Vagina (tissue), 2 donors: ENCODE data around the gene ITGA4. TPM values are rescaled to one million over a fixed set of nuclear protein-coding genes. Genes with fewer than 3 reads are reported as not detected.

Source experiments
- DNase-seq, 2 donors: peaks; one replicate each; pipeline ENCODE4 v3.0.0-alpha.2; 2017; ENCODE audit errors: extremely low spot score in 2 of 2
- H3K27ac ChIP-seq: fragments of 200-600 bp; sonication (generic); one replicate; pipeline ENCODE4 v1.5.1; 2019
- H3K27me3 ChIP-seq: fragments of 200-600 bp; sonication (generic); one replicate; pipeline ENCODE4 v1.5.1; 2019
- H3K36me3 ChIP-seq, 2 donors: fragments of 200-600 bp; sonication (generic); one replicate each; pipeline ENCODE4 v1.5.1; 2017 to 2019
- H3K4me1 ChIP-seq: fragments of 200-600 bp; sonication (generic); one replicate; pipeline ENCODE4 v1.5.1; 2019
- H3K4me3 ChIP-seq, 2 donors: fragments of 200-600 bp; sonication (generic); 1 replicate in 1 of 2; 2 replicates in 1 of 2; pipeline ENCODE4 v1.5.1; 2016 to 2019
- H3K9me3 ChIP-seq: fragments of 200-600 bp; sonication (generic); one replicate; pipeline ENCODE4 v1.5.1; 2019
- CTCF ChIP-seq, 3 experiments: fragments of 450-650 bp in 2 of 3; fragments of 200-600 bp in 1 of 3; sonication (generic) in 1 of 3; IDR thresholded peaks; one replicate each; pipeline ENCODE4 v1.5.1; 2017 to 2019; ENCODE audit warnings: antibody characterized with exemption in 3 of 3, mild to moderate bottlenecking in 2 of 3, moderate library complexity in 2 of 3
- POLR2A ChIP-seq, 2 donors: fragments of 450-650 bp; IDR thresholded peaks; one replicate each; pipeline ENCODE4 v1.6.1; 2017; ENCODE audit warnings: antibody characterized with exemption in 2 of 2, mild to moderate bottlenecking in 2 of 2, moderate library complexity in 2 of 2
- POLR2AphosphoS5 ChIP-seq, 2 donors: sonication (generic); formaldehyde crosslinking; IDR thresholded peaks; one replicate each; pipeline ENCODE4 v1.9.0; 2017; ENCODE audit warnings: antibody characterized with exemption in 2 of 2, mild to moderate bottlenecking in 2 of 2, low read depth in 1 of 2; ENCODE audit not compliant: insufficient read depth in 1 of 2
- intact Hi-C: fragments of 100-400 bp; cut with DNase I; formaldehyde crosslinking; loops from one replicate; pipeline ENCODE4 v1.15.1; 2023
- total RNA-seq: library from RNA; depleted of rRNA; stranded (reverse); fragments of >200 nt; gene quantifications from one replicate; pipeline ENCODE4 v1.2.3, GENCODE V29; 2016

ITGA4 gene
- total RNA-seq, 1 donor from 2014 or later = 4.9 TPM

DNA sequence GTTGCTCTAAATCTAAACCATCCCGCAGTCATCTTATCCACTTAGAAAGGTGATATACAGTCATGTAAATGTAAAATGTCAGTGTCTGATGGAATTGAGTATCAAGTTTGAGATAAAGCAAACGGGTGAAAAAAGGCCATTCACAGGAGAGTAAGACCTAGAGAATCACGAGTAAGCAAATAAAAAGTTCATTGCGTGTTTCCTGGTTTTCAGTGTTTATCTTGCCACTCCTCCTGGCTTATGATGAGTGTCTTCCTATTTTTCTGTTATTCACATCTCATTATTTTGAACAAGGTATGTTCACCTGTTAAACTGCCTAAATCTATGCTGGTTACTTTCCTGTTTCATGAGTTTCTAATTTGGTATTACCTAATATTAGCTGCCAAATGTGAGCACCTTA lies 68.8 kb downstream of the ITGA4 start:
- Histone ChIP-seq H3K27ac (no peak overlapping the region), H3K36me3 (no peaks in the 10 kb centered on the region), H3K4me3 (no peak overlapping the region), H3K9me3 (no peaks in the 10 kb centered on the region), H3K4me1 (no peaks in the 10 kb centered on the region), H3K27me3 (no peaks in the 10 kb centered on the region)
- no peak for TF ChIP-seq CTCF (IDR thresholded peaks at IDR 0.05)
- no peak for TF ChIP-seq POLR2AphosphoS5 (IDR thresholded peaks at IDR 0.05; ENCODE audit: insufficient read depth in 1 of 2, low read depth in 1 of 2)
- TF ChIP-seq POLR2A (IDR thresholded peaks at IDR 0.05) = no peak
- intact Hi-C loops = no loop called here
- DNase-seq = no peak

DNA sequence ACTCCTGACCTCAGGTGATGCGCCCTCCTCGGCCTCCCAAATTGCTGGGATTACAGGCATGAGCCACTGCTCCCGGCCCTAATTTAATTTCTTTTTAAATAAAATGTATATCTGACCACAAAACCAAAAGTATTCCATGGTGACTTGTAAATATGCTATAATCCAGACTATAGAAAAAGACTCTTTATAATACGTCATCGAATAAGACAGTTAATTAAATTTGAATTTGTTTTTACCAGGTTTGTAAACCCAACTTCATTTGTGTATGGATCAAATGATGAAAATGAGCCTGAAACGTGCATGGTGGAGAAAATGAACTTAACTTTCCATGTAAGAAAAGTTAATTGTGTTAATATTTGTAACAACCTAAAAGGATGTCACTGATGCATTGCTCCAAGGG lies 69.9 kb downstream of the ITGA4 start:
- H3K36me3 ChIP-seq = no peaks in the 10 kb centered on the region
- intact Hi-C loops = no loop called here
- TF ChIP-seq POLR2A (IDR thresholded peaks at IDR 0.05) = no peak
- no peak for TF ChIP-seq CTCF (IDR thresholded peaks at IDR 0.05)
- no peak for TF ChIP-seq POLR2AphosphoS5 (IDR thresholded peaks at IDR 0.05; ENCODE audit: insufficient read depth in 1 of 2, low read depth in 1 of 2)
- H3K27ac ChIP-seq = no peak overlapping the region
- no peak overlapping the region for H3K4me3 ChIP-seq
- H3K9me3 ChIP-seq = no peaks in the 10 kb centered on the region
- DNase-seq = no peak
- H3K27me3 ChIP-seq = no peaks in the 10 kb centered on the region
- H3K4me1 ChIP-seq = no peaks in the 10 kb centered on the region

GRCh38 chr2:181528441-181528840 lies 71.3 kb downstream of the ITGA4 start:
- no peaks in the 10 kb centered on the region for H3K9me3 ChIP-seq
- DNase-seq = no peak
- no peak overlapping the region for H3K27ac ChIP-seq
- TF ChIP-seq POLR2AphosphoS5 (IDR thresholded peaks at IDR 0.05; ENCODE audit: insufficient read depth in 1 of 2, low read depth in 1 of 2) (no peak), POLR2A (IDR thresholded peaks at IDR 0.05) (no peak), CTCF (IDR thresholded peaks at IDR 0.05) (no peak)
- no peaks in the 10 kb centered on the region for H3K36me3 ChIP-seq
- H3K4me3 ChIP-seq = no peak overlapping the region
- no peaks in the 10 kb centered on the region for H3K27me3 ChIP-seq
- intact Hi-C loops = no loop called here
- no peaks in the 10 kb centered on the region for H3K4me1 ChIP-seq

- H3K27ac ChIP-seq = no peak overlapping the region
- H3K9me3 ChIP-seq = no peaks in the 10 kb centered on the region
- TF ChIP-seq POLR2AphosphoS5 (IDR thresholded peaks at IDR 0.05; ENCODE audit: insufficient read depth in 1 of 2, low read depth in 1 of 2) (no peak), CTCF (IDR thresholded peaks at IDR 0.05) (no peak), POLR2A (IDR thresholded peaks at IDR 0.05) (no peak)
- H3K4me1 ChIP-seq = no peaks in the 10 kb centered on the region
- no peak for DNase-seq
- intact Hi-C loops = no loop called here
- peaks cover 0 to 7% of the 10 kb centered on the region in 2 donors for H3K36me3 ChIP-seq
- H3K27me3 ChIP-seq = no peaks in the 10 kb centered on the region
- H3K4me3 ChIP-seq = no peak overlapping the region
These were observed 79.5 kb downstream of the ITGA4 start for GRCh38 chr2:181536730-181537129.

GRCh38 chr2:181540421-181540820 lies 83.2 kb downstream of the ITGA4 start:
- intact Hi-C loops = no loop called here
- no peak for DNase-seq
- Histone ChIP-seq H3K4me3 (no peak overlapping the region), H3K9me3 (no peaks in the 10 kb centered on the region), H3K4me1 (no peaks in the 10 kb centered on the region), H3K27ac (no peak overlapping the region), H3K36me3 (peaks cover 0 to 5% of the 10 kb centered on the region in 2 donors), H3K27me3 (no peaks in the 10 kb centered on the region)
- TF ChIP-seq CTCF (IDR thresholded peaks at IDR 0.05) = no peak
- TF ChIP-seq POLR2A (IDR thresholded peaks at IDR 0.05) = no peak
- TF ChIP-seq POLR2AphosphoS5 (IDR thresholded peaks at IDR 0.05; ENCODE audit: insufficient read depth in 1 of 2, low read depth in 1 of 2) = no peak
